ENCODE data around the gene ACAP2.

DNA sequence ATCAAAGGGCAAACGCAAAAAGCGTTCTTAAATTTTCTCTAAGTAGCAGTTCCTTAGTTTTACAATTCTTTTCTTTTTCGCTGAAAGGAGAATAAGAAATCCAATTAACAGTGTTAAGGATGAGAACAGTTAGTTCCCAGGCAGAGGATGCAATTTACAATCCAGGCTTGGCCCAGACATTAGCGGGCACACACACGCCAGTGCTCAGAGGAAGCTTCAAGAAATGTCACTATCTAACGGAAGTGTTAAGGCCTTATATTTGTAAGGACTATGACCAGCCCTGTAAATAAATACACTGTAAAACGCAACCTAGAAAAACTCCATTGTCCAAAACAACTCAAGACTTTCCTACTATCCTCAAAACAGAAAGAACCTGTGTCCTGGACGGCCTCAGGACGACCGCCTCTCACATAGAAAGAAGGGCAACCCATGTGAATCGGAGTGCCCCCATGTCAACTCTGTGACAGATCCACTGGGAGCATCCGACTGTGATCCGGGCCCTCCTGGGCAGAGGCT, 1.3 kb downstream of the ACAP2 start:
- TF ChIP-seq, protein P1, sequence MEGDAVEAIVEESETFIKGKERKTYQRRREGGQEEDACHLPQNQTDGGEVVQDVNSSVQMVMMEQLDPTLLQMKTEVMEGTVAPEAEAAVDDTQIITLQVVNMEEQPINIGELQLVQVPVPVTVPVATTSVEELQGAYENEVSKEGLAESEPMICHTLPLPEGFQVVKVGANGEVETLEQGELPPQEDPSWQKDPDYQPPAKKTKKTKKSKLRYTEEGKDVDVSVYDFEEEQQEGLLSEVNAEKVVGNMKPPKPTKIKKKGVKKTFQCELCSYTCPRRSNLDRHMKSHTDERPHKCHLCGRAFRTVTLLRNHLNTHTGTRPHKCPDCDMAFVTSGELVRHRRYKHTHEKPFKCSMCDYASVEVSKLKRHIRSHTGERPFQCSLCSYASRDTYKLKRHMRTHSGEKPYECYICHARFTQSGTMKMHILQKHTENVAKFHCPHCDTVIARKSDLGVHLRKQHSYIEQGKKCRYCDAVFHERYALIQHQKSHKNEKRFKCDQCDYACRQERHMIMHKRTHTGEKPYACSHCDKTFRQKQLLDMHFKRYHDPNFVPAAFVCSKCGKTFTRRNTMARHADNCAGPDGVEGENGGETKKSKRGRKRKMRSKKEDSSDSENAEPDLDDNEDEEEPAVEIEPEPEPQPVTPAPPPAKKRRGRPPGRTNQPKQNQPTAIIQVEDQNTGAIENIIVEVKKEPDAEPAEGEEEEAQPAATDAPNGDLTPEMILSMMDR (IDR thresholded peaks at IDR 0.05 in 8 of 11, conservative IDR thresholded peaks at IDR 0.05 in 3 of 11) = no peak
- TF ChIP-seq POLR2AphosphoS5 (IDR thresholded peaks at IDR 0.05) (no peak), POLR2A (IDR thresholded peaks at IDR 0.05) (no peak)

Measured in spleen (tissue), 7 donors.